Cerebellar nuclear complex (tissue), 1 donor: ENCODE data around the gene GPR150.

Experiments
- DNase-seq, 2 experiments: peaks; one replicate each; lab custom pipeline; 2025; lab: John Stamatoyannopoulos, UW

GPR150 gene

GRCh38 chr5:95652849-95653248 lies 33.0 kb downstream of the GPR150 start:
- no peak for DNase-seq

- no peak for DNase-seq
Observed at GRCh38 chr5:95654196-95654595, 34.3 kb downstream of the GPR150 start.

- DNase-seq, result no peak
Observed at GRCh38 chr5:95655575-95655974, 35.7 kb downstream of the GPR150 start.

- no peak for DNase-seq
Observed at GRCh38 chr5:95660060-95660459, 40.2 kb downstream of the GPR150 start.

- DNase-seq, result no peak
Observed at GRCh38 chr5:95662946-95663345, 43.1 kb downstream of the GPR150 start.

- DNase-seq, result peak in 1 of 2 experiments; percentile 12
Observed at GRCh38 chr5:95664204-95664786, 44.4 kb downstream of the GPR150 start.

- no peak for DNase-seq
Observed at GRCh38 chr5:95667061-95667618, 47.3 kb downstream of the GPR150 start.

- no peak for DNase-seq
Observed at GRCh38 chr5:95667678-95668077, 47.8 kb downstream of the GPR150 start.

GRCh38 chr5:95668216-95668615 lies 48.3 kb downstream of the GPR150 start:
- DNase-seq, result no peak

- no peak for DNase-seq
Observed at GRCh38 chr5:95668728-95669127, 48.8 kb downstream of the GPR150 start.

- peak; percentile 70 to 88 for DNase-seq
Observed at GRCh38 chr5:95669540-95669939, 49.7 kb downstream of the GPR150 start.

- DNase-seq, result no peak
Observed at GRCh38 chr5:95669985-95670384, 50.1 kb downstream of the GPR150 start.

- no peak for DNase-seq
Observed at GRCh38 chr5:95670568-95670967, 50.7 kb downstream of the GPR150 start.
